Mammary epithelial cell (primary cell): ENCODE results near the gene MAML3.

Experiments used
- CTCF ChIP-seq, 2 donors: IDR thresholded peaks in 1 of 2; conservative IDR thresholded peaks in 1 of 2; 2 replicates each; pipeline ENCODE4 v1.5.1; 2011 to 2012; ENCODE audit warnings: inconsistent platforms in 2 of 2, low read length in 2 of 2, mild to moderate bottlenecking in 2 of 2, control low read depth in 1 of 2, low read depth in 1 of 2; ENCODE audit not compliant: insufficient read depth in 1 of 2; ENCODE audit errors: extremely low read depth in 1 of 2
- EZH2 ChIP-seq: IDR thresholded peaks from 2 replicates; pipeline ENCODE4 v1.6.1; 2012; ENCODE audit warnings: low read length, inconsistent platforms, borderline replicate concordance

GRCh38 chr4:140110542-140111215 lies 43.3 kb downstream of the MAML3 start:
- TF ChIP-seq CTCF (conservative IDR thresholded peaks at IDR 0.05 in 1 of 2, IDR thresholded peaks at IDR 0.05 in 1 of 2; ENCODE audit: extremely low read depth in 1 of 2, insufficient read depth in 1 of 2, low read depth in 1 of 2, low read length in 2 of 2) = no peak
- no peak for TF ChIP-seq EZH2
